ENCODE measurements around the gene STPG3. TPM values are rescaled to one million over a fixed set of nuclear protein-coding genes. Genes with fewer than 3 reads are reported as not detected.

The STPG3 gene
- total and polyA plus RNA-seq, 2 of the 13 experiments (the other 11 are each of a cell fraction or from before 2014, with no cell fraction given), result not detected

- TF ChIP-seq TP53 (CRISPR knock-in tag; conservative IDR thresholded peaks at IDR 0.05) (no peak), CCAR2 (optimal IDR thresholded peaks at IDR 0.05; ENCODE audit: low read depth, low read length) (no peak), ZNF850 (CRISPR knock-in tag; conservative IDR thresholded peaks at IDR 0.05) (no peak; the same call in 1 of the 2 replicates), FOXJ3 (CRISPR knock-in tag; IDR thresholded peaks at IDR 0.05; ENCODE audit: borderline replicate concordance) (no peak), ZNF292 (CRISPR knock-in tag; IDR thresholded peaks at IDR 0.05; ENCODE audit: borderline replicate concordance, low read depth) (no peak), YY1 (IDR thresholded peaks at IDR 0.05; ENCODE audit: insufficient read depth, insufficient replicate concordance, low read depth, low read length) (peak; percentile 29), ZFP36L2 (CRISPR knock-in tag; IDR thresholded peaks at IDR 0.05) (0 out of 2 replicates have a peak, but pooled peaks have one; percentile 41), SMAD9 (CRISPR knock-in tag; IDR thresholded peaks at IDR 0.05) (no peak), NPAS2 (CRISPR knock-in tag; IDR thresholded peaks at IDR 0.05; ENCODE audit: borderline replicate concordance) (no peak), ESRRA (CRISPR knock-in tag; IDR thresholded peaks at IDR 0.05; ENCODE audit: low read depth) (peak; percentile 65; the same call in 1 of the 2 replicates), NR3C1 (CRISPR knock-in tag; IDR thresholded peaks at IDR 0.05) (no peak), KDM3A (CRISPR knock-in tag; IDR thresholded peaks at IDR 0.05; ENCODE audit: low read depth) (0 out of 2 replicates have a peak, but pooled peaks have one; percentile 37), BRCA1 (CRISPR knock-in tag; IDR thresholded peaks at IDR 0.05) (no peak), NFKBIZ (CRISPR knock-in tag; IDR thresholded peaks at IDR 0.05) (0 out of 2 replicates have a peak, but pooled peaks have one; percentile 7), LCORL (IDR thresholded peaks at IDR 0.05) (no peak), LCORL (CRISPR knock-in tag; IDR thresholded peaks at IDR 0.05) (peak; percentile 59; the same call in 1 of the 2 replicates), RNF2 (conservative IDR thresholded peaks at IDR 0.05; ENCODE audit: low read depth) (peak; percentile 92), ZNF337 (CRISPR knock-in tag; IDR thresholded peaks at IDR 0.05; ENCODE audit: borderline replicate concordance, low read depth) (no peak), GLI4 (CRISPR knock-in tag; IDR thresholded peaks at IDR 0.05; ENCODE audit: borderline replicate concordance) (peak; percentile 58; the same call in 1 of the 2 replicates), RARA (CRISPR knock-in tag; IDR thresholded peaks at IDR 0.05) (peak; percentile 42), HNF4A (CRISPR knock-in tag; IDR thresholded peaks at IDR 0.05) (peak; percentile 11; the same call in 1 of the 2 replicates), ZNF615 (CRISPR knock-in tag; IDR thresholded peaks at IDR 0.05; ENCODE audit: borderline replicate concordance) (no peak), JARID2 (CRISPR knock-in tag; IDR thresholded peaks at IDR 0.05; ENCODE audit: insufficient replicate concordance) (no peak), ZNF589 (CRISPR knock-in tag; conservative IDR thresholded peaks at IDR 0.05) (0 out of 2 replicates have a peak, but pooled peaks have one; percentile 43), ADNP (CRISPR knock-in tag; IDR thresholded peaks at IDR 0.05) (no peak), ZNF547 (CRISPR knock-in tag; IDR thresholded peaks at IDR 0.05) (peak; percentile 94)
- TF ChIP-seq, protein P1, sequence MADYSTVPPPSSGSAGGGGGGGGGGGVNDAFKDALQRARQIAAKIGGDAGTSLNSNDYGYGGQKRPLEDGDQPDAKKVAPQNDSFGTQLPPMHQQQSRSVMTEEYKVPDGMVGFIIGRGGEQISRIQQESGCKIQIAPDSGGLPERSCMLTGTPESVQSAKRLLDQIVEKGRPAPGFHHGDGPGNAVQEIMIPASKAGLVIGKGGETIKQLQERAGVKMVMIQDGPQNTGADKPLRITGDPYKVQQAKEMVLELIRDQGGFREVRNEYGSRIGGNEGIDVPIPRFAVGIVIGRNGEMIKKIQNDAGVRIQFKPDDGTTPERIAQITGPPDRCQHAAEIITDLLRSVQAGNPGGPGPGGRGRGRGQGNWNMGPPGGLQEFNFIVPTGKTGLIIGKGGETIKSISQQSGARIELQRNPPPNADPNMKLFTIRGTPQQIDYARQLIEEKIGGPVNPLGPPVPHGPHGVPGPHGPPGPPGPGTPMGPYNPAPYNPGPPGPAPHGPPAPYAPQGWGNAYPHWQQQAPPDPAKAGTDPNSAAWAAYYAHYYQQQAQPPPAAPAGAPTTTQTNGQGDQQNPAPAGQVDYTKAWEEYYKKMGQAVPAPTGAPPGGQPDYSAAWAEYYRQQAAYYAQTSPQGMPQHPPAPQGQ (CRISPR knock-in tag; IDR thresholded peaks at IDR 0.05; ENCODE audit: borderline replicate concordance), result no peak
- TF ChIP-seq, protein P2, sequence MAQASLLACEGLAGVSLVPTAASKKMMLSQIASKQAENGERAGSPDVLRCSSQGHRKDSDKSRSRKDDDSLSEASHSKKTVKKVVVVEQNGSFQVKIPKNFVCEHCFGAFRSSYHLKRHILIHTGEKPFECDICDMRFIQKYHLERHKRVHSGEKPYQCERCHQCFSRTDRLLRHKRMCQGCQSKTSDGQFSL (CRISPR knock-in tag; IDR thresholded peaks at IDR 0.05), result no peak
Measured at GRCh38 chr9:137240318-137240840, 10.7 kb upstream of the STPG3 start (continued).

Data from HepG2 (cell line).